ENCODE data around the gene GPR37L1.

Gene GPR37L1

GRCh38 chr1:202117898-202118371 is 4.8 kb upstream of the GPR37L1 start:
- H3K4me3 ChIP-seq (ENCODE audit: control insufficient read depth, low read depth, low read length), result no peak overlapping the region
- TF ChIP-seq CTCF (conservative IDR thresholded peaks at IDR 0.05; ENCODE audit: control insufficient read depth, insufficient read depth, low read depth, low read length), result no peak
- DNase-seq (ENCODE audit: low read depth), result no peak

- no peak for TF ChIP-seq CTCF (conservative IDR thresholded peaks at IDR 0.05; ENCODE audit: control insufficient read depth, insufficient read depth, low read depth, low read length)
- DNase-seq (ENCODE audit: low read depth), result no peak
- no peak overlapping the region for H3K4me3 ChIP-seq (ENCODE audit: control insufficient read depth, low read depth, low read length)
These were observed 1.7 kb upstream of the GPR37L1 start for GRCh38 chr1:202121006-202121405.

- no peak overlapping the region for H3K4me3 ChIP-seq (ENCODE audit: control insufficient read depth, low read depth, low read length)
- DNase-seq (ENCODE audit: low read depth), result no peak
- no peak for TF ChIP-seq CTCF (conservative IDR thresholded peaks at IDR 0.05; ENCODE audit: control insufficient read depth, insufficient read depth, low read depth, low read length)
These were observed 658 bp downstream of the GPR37L1 start for GRCh38 chr1:202123336-202123813.

GRCh38 chr1:202124142-202124541 is 1.4 kb downstream of the GPR37L1 start:
- no peak for TF ChIP-seq CTCF (conservative IDR thresholded peaks at IDR 0.05; ENCODE audit: control insufficient read depth, insufficient read depth, low read depth, low read length)
- DNase-seq (ENCODE audit: low read depth), result no peak
- no peak overlapping the region for H3K4me3 ChIP-seq (ENCODE audit: control insufficient read depth, low read depth, low read length)

GRCh38 chr1:202125611-202126010 is 2.9 kb downstream of the GPR37L1 start:
- DNase-seq (ENCODE audit: low read depth), result no peak
- no peak overlapping the region for H3K4me3 ChIP-seq (ENCODE audit: control insufficient read depth, low read depth, low read length)
- TF ChIP-seq CTCF (conservative IDR thresholded peaks at IDR 0.05; ENCODE audit: control insufficient read depth, insufficient read depth, low read depth, low read length), result no peak

- H3K4me3 ChIP-seq (ENCODE audit: control insufficient read depth, low read depth, low read length), result no peak overlapping the region
- no peak for DNase-seq (ENCODE audit: low read depth)
- TF ChIP-seq CTCF (conservative IDR thresholded peaks at IDR 0.05; ENCODE audit: control insufficient read depth, insufficient read depth, low read depth, low read length), result no peak
These were observed 3.7 kb downstream of the GPR37L1 start for GRCh38 chr1:202126426-202126825.

GRCh38 chr1:202127061-202127460 is 4.3 kb downstream of the GPR37L1 start:
- H3K4me3 ChIP-seq (ENCODE audit: control insufficient read depth, low read depth, low read length), result no peak overlapping the region
- DNase-seq (ENCODE audit: low read depth), result no peak
- TF ChIP-seq CTCF (conservative IDR thresholded peaks at IDR 0.05; ENCODE audit: control insufficient read depth, insufficient read depth, low read depth, low read length), result no peak
